ENCODE data around the gene METTL8.
"Not testable (repeated sequence)": the region's sequence is repeated elsewhere in the genome, so short reads cannot be mapped to it uniquely, and the experiment has no call there.

The METTL8 gene

DNA sequence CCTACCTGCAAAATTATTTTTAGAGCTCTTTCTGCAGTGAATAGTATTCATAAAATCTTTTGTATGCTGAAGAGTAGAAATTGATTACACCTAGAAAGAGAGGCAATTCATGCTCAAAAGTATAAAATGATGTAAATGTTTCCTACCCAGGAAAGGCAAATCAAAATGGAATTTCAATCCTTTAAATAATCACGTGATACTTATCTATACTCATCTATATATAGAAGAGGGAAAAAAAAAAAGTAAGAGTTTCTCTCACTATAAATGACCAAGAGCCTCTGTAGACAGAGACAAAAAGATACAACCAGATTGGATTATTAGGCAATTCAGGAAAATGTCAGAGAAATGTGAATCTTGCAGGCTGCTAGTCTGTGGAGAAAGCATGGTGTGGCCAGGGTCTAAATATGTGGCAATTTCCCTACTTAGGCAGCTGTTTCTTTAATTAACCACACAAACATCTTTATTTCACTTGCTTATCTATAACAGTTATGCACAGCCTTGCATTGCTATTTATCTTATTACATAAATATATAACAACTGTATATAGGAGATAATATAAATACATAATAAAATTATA is 39.5 kb downstream of the METTL8 start:
- no peak for DNase-seq

DNA sequence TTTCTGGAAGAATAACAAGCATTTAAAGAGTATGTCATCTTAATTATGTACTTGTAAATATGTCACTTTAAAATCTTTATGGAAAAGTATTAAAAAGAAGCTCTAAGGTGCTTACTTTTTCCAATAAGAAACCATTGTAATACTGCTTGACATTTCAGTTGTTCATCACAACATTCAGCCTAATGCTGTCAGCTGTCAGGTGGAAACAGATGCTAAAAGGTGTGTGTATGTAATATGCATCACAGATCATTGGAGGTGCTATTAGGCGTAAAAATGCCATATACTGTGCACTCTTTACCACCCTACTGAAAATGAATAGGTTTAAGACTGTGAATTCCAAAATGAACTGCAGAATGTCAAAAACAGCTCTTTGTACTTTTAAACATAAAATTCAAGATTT is 40.3 kb downstream of the METTL8 start:
- DNase-seq, result no peak

DNA sequence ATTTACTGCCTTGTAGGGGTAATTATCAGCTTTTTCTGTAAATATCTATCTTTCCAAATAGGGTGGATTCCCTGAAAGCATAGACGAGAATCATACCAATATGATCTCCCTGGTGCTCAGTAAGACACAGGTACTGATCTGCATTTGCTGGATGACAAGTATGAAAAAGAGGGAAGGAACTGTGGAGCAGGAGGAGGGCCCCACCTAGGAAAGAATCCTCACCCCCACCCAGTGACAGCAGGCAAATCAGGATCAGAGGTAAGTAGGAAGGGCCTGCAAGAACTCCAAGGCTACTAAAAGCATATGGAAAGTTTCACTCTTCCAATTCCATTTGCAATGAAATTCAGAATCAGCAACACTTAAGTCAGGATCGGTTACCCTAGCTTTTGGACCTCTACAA is 42.3 kb downstream of the METTL8 start:
- DNase-seq, result no peak

DNA sequence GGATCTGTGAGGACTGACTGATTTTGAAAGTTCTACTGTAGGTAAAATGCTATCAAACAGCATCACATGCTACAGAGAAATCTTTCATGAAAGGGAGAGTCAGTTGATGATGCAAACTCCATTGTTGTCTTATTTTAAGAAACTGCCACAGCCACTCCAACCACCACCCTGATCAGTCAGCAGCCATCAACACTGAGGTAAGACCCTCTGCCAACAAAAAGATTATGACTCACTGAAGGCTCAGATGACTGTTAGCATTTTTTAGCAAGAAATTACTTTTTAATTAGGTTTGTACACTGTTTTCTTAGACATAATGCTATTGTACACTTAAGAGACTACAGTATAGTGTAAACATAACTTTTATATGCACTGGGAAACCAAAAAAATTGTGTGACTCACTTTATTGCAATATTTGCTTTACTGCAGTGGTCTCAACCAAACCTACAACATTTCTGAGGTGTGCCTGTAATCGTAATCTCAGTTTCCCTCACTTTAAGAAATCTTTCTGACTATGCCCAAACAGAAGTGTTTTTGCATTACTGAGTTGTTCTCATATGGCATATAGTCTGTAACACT is 42.8 kb downstream of the METTL8 start:
- DNase-seq, result no peak

DNA sequence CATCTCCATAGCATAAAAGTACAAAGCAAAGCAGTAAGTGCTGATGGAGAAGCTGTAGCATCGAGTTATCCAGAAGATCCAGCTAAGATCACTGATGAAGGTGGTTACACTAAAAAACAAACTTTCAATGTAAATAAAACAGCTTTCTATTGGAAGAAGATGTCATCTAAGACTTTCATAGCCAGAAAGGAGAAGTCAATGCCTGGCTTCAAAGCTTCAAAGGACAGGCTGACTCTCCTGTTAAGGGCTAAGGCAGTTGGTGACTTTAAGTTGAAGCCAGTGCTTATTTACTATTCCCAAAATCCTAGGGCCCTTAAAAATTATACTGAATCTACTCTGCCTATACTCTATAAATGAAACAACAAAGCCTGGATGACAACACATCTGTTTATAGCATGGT is 44.0 kb downstream of the METTL8 start:
- no peak for DNase-seq

DNA sequence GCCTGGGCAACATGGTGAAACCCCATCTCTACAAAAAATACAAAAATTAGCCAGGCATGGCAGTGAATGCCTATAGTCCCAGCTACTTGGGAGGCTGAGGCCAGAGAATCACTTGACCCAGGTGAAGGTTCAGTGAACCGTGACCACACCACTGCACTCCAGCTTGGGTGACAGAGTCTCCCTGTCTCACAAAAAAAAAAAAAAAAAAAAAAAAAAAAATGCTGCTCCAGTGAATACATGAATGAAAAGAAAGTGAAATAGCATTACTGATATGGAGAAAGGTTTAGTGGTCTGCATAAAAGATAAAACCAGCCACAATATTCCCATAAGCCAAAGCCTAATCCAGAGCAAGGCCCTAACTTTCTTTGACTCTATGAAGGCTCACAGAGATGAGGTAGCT is 44.5 kb downstream of the METTL8 start:
- no peak for DNase-seq

DNA sequence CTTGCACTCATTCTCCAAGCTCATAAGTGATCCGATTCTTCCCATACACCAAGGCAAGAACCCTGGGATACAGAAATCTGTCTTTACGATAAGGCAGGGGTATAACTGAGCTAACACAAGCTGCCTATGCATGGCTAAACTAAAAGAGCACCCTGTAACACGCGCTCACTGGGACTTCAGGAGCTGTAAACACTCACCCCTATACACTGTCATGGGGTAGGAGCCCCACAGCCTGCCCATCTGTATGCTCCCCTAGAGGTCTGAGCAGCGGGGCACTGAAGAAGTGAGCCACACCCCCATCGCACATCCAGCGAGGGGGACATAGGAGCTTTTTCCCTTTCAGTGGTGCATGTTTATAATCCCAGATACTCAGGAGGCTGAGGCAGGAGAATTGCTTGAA is 46.7 kb downstream of the METTL8 start:
- no peak for DNase-seq

DNA sequence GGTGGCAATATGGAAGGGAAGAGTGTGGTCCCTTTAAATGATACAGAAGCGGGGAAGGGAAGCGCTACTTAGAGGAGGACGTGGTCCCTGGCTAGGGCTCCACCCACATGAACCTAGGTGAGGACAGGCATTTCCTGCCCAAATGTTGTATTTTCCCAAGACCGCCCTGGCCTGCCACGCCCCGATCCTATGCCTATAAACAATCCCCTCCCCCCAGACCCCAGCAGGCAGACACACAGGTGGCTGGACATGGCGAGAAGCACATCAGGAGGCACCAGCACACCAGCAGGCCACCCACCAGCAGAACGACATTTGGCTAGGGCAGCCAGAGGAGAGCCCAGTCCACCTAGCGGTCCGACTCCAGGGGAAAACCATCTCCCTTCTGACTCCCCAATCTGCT is 47.2 kb downstream of the METTL8 start:
- no peak for DNase-seq

DNA sequence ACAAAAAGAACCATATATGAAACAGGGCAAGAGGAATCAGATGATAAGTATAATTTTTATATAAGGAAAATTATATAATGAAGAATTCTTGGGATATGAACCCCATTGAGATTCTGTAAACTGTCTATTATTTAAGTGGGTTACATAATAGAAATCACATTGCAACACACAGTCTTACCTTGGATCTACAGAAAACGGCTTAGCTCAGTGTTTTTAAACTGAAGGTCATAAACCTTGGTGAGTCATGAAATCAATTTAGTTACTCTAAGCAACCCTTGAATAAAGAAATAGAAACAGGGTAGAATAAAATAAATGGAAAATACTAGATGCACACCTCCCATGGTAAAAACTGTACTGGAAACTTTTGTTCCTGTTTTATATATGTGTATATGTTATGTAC is 50.7 kb downstream of the METTL8 start:
- DNase-seq, result no peak

DNA sequence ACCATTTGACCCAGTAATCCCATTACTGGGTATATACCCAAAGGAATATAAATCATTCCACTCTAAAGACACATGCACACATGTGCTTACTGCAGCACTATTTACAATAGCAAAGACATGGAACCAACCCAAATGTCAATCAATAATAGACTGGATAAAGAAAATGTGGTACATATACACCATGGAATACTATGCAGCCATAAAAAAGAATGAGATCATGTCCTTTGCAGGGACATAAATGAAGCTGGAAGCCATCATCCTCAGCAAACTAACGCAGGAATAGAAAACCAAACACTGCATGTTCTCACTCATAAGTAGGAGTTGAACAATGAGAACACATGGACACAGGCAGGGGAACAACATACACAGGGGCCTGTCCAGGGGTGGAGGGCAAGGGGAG is 51.6 kb downstream of the METTL8 start:
- DNase-seq, result not testable (repeated sequence)

DNA sequence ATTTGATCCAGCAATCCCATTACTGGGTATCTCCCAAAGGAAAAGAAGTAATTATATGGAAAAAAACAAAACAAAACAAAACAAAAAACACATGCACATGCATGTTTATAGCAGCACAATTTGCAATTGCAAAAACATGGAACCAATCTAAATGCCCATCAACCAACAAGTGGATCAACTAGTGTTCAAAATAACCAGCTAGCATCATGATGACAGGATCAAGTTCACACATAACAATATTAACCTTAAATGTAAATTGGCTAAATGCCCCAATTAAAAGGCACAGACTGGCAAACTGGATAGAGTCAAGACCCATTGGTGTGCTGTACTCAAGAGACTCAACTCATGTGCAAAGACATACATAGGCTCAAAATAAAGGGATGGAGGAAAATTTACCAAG is 55.9 kb downstream of the METTL8 start:
- DNase-seq, result not testable (repeated sequence)

DNA sequence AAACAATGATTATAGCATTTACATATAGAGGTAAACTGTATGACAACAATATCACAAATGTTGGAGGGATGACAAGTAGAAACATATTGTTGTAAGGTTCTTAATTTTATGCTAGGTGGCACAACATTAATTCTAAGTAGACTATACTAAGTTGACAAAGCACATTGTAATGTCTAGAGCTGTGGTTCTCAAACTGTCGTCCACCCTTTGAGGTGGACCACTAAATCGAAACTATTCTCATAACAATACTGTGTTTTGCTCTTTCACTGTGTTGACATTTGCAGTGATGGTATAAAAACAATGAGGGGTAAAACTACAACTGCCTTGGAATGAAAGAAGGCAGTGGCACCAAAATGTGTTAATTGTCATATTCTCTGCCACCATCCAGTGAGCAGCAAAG is 66.1 kb downstream of the METTL8 start:
- DNase-seq, result no peak

DNA sequence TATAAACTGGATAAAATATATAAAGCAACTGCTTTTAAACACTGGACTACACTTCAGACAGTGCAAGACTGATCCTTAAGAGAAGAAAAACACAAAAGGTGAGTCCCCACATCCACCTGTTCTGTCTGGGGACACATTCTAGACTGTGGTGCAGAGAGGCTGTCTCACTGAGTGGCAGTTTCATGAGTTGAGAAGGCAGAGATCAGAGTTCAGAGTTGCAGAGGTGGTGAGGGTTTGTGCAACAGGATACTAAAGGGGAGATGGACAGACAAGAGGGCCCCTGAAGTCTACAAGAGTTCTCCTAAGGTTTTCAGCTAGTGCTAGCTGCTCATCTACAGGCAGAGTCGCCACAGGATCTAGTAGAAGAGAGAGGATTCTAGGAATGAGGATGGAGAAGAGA is 68.0 kb downstream of the METTL8 start:
- no peak for DNase-seq

DNA sequence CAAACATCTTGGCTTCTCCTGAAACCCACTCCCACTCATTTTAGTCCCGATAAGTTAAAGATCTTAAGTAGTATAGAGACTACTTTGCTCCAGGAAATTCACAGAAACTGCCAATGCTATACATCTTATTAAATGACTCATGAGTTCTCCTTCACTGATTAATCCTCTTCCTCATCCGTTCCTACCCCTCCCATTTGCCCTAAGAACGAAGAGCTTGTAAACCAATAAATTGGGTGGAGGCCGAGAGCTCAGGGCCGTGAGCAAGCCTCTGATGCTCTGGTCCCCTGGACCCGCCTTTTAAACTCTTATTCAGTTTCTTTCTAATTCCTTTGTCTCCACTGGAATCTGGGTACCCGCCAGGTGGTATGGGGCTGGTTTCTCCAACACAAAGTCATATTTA is 68.6 kb downstream of the METTL8 start:
- no peak for DNase-seq

DNA sequence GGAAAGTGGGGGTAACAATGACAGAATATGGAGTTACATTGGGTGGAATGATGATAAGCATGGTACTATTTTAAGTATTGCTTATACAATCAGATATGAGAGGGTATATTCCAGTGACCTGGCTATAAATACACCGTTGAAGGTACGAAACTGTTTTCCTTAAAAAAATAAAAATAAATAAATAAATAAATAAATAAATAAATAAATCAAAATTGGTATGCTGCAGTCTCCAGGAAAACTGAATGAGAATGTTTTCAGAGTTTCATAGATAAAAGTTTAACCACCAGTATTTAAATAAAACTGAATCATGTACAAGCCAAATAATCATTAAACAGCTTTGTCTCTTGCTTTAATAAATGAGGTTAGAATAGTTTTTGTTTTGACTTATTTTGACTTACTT is 71.4 kb downstream of the METTL8 start:
- no peak for DNase-seq

DNA sequence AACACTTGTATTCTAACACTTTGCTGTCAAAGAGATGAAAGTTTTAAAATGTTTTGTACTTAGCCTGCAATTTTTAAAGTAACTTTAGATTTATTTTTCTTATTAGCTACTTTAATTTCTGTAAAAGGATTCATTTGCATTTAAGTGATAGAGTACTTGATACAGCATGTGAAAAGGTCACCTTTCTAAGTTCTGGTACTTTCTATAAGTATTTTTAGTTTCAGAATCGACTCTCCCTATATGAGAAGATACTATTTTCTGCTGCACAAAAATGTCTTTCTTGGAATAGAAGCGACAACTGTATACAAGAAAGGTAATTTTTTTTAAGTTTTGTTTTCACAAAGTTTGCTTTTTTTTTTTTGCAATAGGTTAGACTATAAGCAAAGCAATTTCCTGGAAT is 72.9 kb downstream of the METTL8 start:
- no peak for DNase-seq

DNA sequence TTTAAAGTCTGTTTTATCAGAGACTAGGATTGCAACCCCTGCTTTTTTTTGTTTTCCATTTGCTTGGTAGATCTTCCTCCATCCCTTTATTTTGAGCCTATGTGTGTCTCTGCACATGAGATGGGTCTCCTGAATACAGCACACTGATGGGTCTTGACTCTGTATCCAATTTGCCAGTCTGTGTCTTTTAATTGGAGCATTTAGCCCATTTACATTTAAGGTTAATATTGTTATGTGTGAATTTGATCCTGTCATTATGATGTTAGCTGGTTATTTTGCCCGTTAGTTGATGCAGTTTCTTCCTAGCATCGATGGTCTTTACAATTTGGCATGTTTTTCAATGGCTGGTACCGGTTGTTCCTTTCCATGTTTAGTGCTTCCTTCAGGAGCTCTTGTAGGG is 80.0 kb downstream of the METTL8 start:
- DNase-seq, result not testable (repeated sequence)

DNA sequence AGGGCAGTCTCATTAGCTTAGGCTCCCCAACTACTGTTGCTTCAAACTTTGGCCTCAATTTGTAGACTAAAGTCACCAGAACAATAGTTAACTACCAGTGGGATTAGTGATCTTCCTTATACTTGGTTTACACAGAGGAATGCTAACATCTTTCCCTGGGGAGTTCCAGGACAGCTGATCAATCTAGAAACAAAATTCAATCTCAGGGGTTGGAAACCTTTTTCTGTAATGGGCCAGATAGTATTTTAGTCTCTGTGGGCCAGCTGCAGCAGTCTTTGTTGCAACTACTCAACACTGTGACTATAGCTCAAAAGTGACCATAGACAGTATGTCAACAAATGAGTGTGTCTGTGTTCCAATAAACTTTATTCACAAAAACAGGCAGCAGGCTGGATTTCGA is 85.7 kb downstream of the METTL8 start:
- DNase-seq, result no peak

DNA sequence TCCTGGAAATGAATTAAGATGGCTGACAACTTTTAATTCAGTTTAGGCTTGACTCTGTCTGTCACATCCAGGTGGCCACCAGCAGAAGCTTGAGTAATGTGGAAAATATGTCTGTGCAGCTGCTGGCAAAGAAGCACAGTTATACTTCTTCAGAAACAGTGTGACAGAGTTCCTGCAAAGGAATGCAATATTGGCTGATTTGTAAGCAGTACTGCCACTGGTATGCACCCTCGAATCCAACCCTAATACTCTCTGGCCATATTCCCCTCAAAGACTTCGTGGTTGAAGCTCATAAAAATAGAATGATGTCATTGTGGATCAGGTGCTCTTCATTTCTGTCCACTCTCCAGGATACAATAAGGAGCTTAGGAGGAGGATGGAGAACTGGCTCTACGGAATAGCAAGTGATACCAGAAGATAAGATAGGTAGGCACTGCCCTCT is 86.2 kb downstream of the METTL8 start:
- DNase-seq, result no peak

DNA sequence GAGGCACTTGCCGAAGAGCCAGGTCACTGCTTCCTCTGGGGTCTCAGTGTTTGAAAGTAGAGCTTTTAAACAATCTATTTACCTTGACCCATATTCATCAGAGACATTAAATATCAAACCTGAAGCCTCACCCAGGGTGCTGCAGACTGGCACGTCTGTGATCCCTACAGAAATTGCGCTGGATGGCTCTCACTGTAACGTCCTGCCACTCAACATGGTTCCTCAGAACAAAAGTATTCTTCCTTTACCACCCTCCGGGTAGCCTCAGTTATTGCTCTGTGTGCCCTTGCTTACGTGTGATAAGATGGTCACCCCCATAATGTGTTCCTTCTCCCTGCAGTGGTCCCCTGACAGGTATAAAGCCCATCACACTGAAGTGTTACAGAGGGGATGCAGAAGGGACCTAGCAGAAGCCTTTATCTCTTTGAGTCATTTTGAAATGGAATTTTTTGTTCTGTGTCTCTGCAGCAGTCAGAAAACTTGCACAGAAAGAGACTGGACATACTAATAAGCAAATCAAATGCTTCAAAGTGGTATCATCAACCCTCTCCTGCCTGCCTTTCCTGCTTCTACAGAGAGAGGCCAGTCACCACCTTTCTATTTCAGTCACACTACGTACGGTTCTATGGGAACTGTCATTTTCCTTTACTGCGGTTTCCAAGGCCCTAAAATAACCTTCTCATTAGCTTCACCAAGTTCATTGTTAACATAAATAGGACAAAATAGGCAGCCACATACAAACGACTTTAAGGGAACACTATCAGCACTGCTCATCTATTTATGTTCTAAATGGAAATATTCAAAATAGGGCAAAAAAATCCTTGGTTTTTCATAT is 86.8 kb downstream of the METTL8 start:
- no peak for DNase-seq

DNA sequence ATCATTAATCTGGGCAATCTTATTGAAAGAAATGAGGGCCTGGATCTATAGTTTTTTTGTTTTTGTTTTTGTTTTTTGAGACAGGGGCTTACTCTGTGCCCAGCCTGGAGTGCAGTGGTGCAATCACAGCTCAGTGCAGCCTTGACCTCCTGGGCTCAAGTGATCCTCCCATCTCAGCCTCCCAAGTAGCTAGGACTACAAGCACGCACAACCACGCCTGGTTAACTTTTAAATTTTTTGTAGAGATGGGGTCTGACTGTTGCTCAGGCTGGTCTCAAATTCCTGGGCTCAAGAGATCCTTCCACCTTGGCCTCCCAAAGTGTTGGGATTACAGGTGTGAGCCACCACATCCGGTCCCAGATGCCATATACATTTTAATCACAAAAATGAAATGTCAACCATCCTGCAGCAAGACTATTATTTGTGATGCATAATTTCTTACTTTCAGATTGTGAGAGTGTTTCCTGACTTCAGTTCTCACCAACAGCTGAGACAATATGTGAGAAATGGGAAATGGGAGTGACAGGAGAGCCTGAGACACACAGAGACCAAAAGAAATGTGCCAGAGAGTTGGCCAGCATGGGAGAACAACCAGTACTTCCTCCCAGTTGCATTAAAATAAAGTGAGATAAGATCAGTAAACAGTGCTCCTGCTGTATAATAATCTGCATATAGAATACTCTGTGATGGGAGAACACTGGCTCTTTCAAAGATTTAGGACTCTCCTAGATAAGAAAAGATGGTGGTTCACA is 87.6 kb downstream of the METTL8 start:
- DNase-seq, result no peak

DNA sequence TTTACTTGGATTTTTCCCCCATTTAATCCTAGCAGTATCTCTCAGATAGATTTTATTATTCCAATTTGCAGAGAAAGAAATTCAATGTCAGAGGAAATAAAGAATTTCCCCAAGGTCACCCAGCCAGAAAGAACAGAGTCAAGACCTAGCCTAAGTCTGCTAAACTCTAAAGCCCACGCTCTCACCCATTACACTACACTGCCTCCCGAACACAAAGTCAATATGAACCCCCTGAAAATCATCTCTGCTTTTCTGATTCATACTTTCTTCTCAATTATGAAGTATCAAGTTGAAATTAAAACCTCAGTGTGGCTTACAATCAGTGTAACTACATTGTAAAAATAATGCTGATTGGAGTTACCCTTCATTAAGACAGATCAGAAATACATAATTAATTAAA is 89.6 kb downstream of the METTL8 start:
- no peak for DNase-seq

DNA sequence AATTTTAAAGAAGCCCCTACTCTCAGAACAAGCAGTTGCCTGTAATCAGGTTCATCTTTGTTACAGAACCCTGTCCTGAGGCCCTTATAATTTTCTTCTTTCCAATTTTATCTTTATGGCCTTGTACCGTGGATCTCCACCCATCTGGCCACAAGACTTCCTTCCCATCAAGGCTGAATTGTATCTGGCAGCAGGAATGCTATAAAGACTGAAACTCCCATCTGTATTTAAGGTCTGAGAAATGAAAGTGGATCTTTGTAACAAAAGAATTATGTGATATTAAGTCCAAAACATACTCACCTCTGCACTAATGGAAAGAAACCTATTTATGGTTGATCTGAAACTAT is 91.8 kb downstream of the METTL8 start:
- no peak for DNase-seq

Measured in activated CD8-positive, alpha-beta memory T cell treated with anti-CD3 and anti-CD28 coated beads, Interleukin-2, amount 50 U/mL, for 48 hours (primary cell).